K562 (cell line): ENCODE measurements around the gene IL1R1. TPM values are rescaled to one million over a fixed set of nuclear protein-coding genes. Genes with fewer than 3 reads are reported as not detected.

Source experiments
- ATAC-seq: fragments of 200-7000 bp; cut with Tn5 transposase; 3 replicates; pipeline ENCODE4 v1.9.1; 2020; ENCODE audit warnings: moderate library complexity
- BruUV-seq: library from RNA; stranded (reverse); fragments of 400-500 nt; replicated peaks from 2 replicates; lab custom pipeline; 2021; lab: Mats Ljungman, UMichigan
- CTCF ChIA-PET: fragments of 300-600 bp; formaldehyde crosslinking; extraction: SDS; loops from one replicate; lab custom pipeline; 2021; ENCODE audit warnings: low intra/inter-chr PET ratio; lab: Yijun Ruan, JAX
- POLR2A ChIA-PET: fragments of 300-600, 350-650 bp; sonication (Branson Sonifier 250); formaldehyde crosslinking; extraction: SDS; loops from one replicate; lab custom pipeline; 2021; ENCODE audit warnings: antibody characterized with exemption, inconsistent platforms; lab: Yijun Ruan, JAX
- DNase-seq, 4 experiments: peaks; one replicate each; pipeline versions ENCODE4 v3.0.0 to v3.0.0-alpha.2; 2011 to 2018; ENCODE audit warnings: low spot score in 3 of 4, mixed read lengths in 3 of 4; ENCODE audit errors: extremely low read depth in 1 of 4
- FAIRE-seq: peaks from 2 replicates; lab custom pipeline; 2011; peaks lifted over from hg19 to GRCh38; lab: Jason Lieb, UNC
- H2AFZ ChIP-seq: 2 replicates; pipeline ENCODE4 v1.6.0; 2011; ENCODE audit warnings: low read depth, low read length, control low read depth, inconsistent platforms
- H3K27ac ChIP-seq: fragments of 200-600 bp; 3 replicates; pipeline ENCODE4 v1.8.0; 2011; ENCODE audit warnings: low read depth, mild to moderate bottlenecking, control low read depth, inconsistent platforms, low read length, moderate library complexity, mixed read lengths; ENCODE audit errors: extremely low read depth
- H3K27me3 ChIP-seq, 2 experiments: fragments of 300-600 bp in 1 of 2; 2 replicates in 1 of 2; 3 replicates in 1 of 2; pipeline versions ENCODE4 v1.6.0 to v1.8.0; 2011; ENCODE audit warnings: inconsistent platforms in 2 of 2, low read length in 2 of 2, mild to moderate bottlenecking in 1 of 2, mixed read lengths in 1 of 2, moderate library complexity in 1 of 2; ENCODE audit not compliant: control insufficient read depth in 2 of 2, insufficient read depth in 2 of 2
- H3K36me3 ChIP-seq: fragments of 300-600 bp; 3 replicates; pipeline ENCODE4 v1.8.0; 2011; ENCODE audit warnings: mild to moderate bottlenecking, low read length, inconsistent platforms; ENCODE audit not compliant: control insufficient read depth, insufficient read depth
- H3K4me1 ChIP-seq, 2 experiments: fragments of 200-600 bp in 1 of 2; replicated peaks in 1 of 2; 2 replicates in 1 of 2; 3 replicates in 1 of 2; pipeline versions ENCODE4 v1.5.1 to v1.8.0; 2011; ENCODE audit warnings: inconsistent platforms in 2 of 2, low read length in 2 of 2, mild to moderate bottlenecking in 1 of 2, mixed read lengths in 1 of 2, moderate library complexity in 1 of 2; ENCODE audit not compliant: control insufficient read depth in 2 of 2, insufficient read depth in 2 of 2
- H3K4me2 ChIP-seq: 2 replicates; pipeline ENCODE4 v1.6.1; 2011; ENCODE audit warnings: low read length, control low read depth, inconsistent platforms, mixed read lengths; ENCODE audit not compliant: insufficient read depth
- H3K4me3 ChIP-seq: fragments of 200-600 bp; sonication (generic), shearing (Covaris generic); 2 replicates; pipeline ENCODE4 v1.5.1; 2016; ENCODE audit warnings: control low read depth, inconsistent platforms
- H3K79me2 ChIP-seq: fragments of 200-600 bp; 3 replicates; pipeline ENCODE4 v1.8.0; 2011; ENCODE audit warnings: low read length, inconsistent platforms; ENCODE audit not compliant: control insufficient read depth, insufficient read depth
- H3K9ac ChIP-seq, 2 experiments: 2 replicates each; pipeline versions ENCODE4 v1.6.0 to v1.6.1; 2011; ENCODE audit warnings: low read depth in 2 of 2, low read length in 2 of 2, control low read depth in 1 of 2, inconsistent platforms in 1 of 2, mild to moderate bottlenecking in 1 of 2, mixed read lengths in 1 of 2; ENCODE audit not compliant: insufficient read depth in 1 of 2
- H3K9me1 ChIP-seq: one replicate; pipeline ENCODE4 v1.6.0; 2011; ENCODE audit warnings: inconsistent platforms, mild to moderate bottlenecking, low read length, moderate library complexity; ENCODE audit not compliant: control insufficient read depth, insufficient read depth
- H3K9me3 ChIP-seq: replicated peaks from 2 replicates; pipeline ENCODE4 v1.5.1; 2011; ENCODE audit warnings: low read depth, low read length, inconsistent platforms; ENCODE audit not compliant: control insufficient read depth, insufficient read depth
- H4K20me1 ChIP-seq: replicated peaks from 2 replicates; pipeline ENCODE4 v1.6.1; 2011; ENCODE audit warnings: low read length, inconsistent platforms, mixed read lengths; ENCODE audit not compliant: control insufficient read depth, insufficient read depth
- EP300 ChIP-seq: IDR thresholded peaks from 2 replicates; pipeline ENCODE4 v1.6.1; 2012; ENCODE audit warnings: low read length, improper control_type of control experiment
- HSF4 ChIP-seq: fragments of 250-450 bp; sonication (Bioruptor Pico); IDR thresholded peaks from 2 replicates; pipeline ENCODE4 v2.1.2; 2022; ENCODE audit warnings: mild to moderate bottlenecking, moderate library complexity, borderline replicate concordance
- MXI1 ChIP-seq: IDR thresholded peaks from 2 replicates; pipeline ENCODE4 v1.6.1; 2011; ENCODE audit warnings: low read depth, mild to moderate bottlenecking, improper control_type of control experiment, low read length
- POLR3A ChIP-seq: IDR thresholded peaks from 2 replicates; pipeline ENCODE4 v1.6.1; 2011; ENCODE audit warnings: borderline replicate concordance, mild to moderate bottlenecking, moderate library complexity; ENCODE audit not compliant: insufficient read length, insufficient read depth; ENCODE audit errors: extremely low read depth
- SPI1 ChIP-seq: IDR thresholded peaks from 2 replicates; pipeline ENCODE4 v1.6.1; 2011; ENCODE audit warnings: low read depth, low read length, control low read depth, borderline replicate concordance
- TRIM28 ChIP-seq: fragments of 450-650 bp; IDR thresholded peaks from 2 replicates; pipeline ENCODE4 v1.6.1; 2017
- ZBTB9 ChIP-seq: fragments of 450-650 bp; formaldehyde crosslinking; IDR thresholded peaks from 2 replicates; pipeline ENCODE4 v1.4.0; 2020; ENCODE audit warnings: mild to moderate bottlenecking, moderate library complexity
- ZNF449 ChIP-seq: fragments of 250-450 bp; sonication (Bioruptor Pico); IDR thresholded peaks from 2 replicates; pipeline ENCODE4 v1.8.0; 2022; ENCODE audit warnings: moderate library complexity, mild to moderate bottlenecking, inconsistent platforms
- ZNF551 ChIP-seq: fragments of 250-450 bp; sonication (Bioruptor Pico); IDR thresholded peaks from 2 replicates; pipeline ENCODE4 v1.5.0; 2021; ENCODE audit warnings: mild to moderate bottlenecking, moderate library complexity
- WGBS: fragments of 100-300 bp; shearing (Covaris generic); methylation state at CpG from one replicate; pipeline ENCODE4 v1.1.6; 2016; ENCODE audit warnings: low coverage, mixed read lengths; ENCODE audit not compliant: insufficient coverage; ENCODE audit errors: missing lambda C conversion rate; 5-methylcytosine and 5-hydroxymethylcytosine counted together
- in situ Hi-C: fragments of 300-500 bp; cut with MboI; formaldehyde crosslinking; loops from 4 replicates; pipeline ENCODE4 v1.15.0; 2018; ENCODE audit warnings: inconsistent platforms, mixed read lengths
- intact Hi-C: fragments of 100-400 bp; cut with micrococcal nuclease; formaldehyde crosslinking; loops from 2 replicates; pipeline ENCODE4 v1.14.2; 2022
- polyA plus RNA-seq, 8 experiments: library from polyadenylated mRNA; depleted of rRNA in 4 of 8; stranded (reverse) in 5 of 8; unstranded in 3 of 8; fragments of >200 nt; fragmentation: Nextera tagmentation in 2 of 8; fragmentation: Illumina TruSeq in 1 of 8; extraction: Ambion mirVana in 2 of 8; extraction: Trizol in 1 of 8; gene quantifications; 2 replicates each; pipeline versions ENCODE4 v1.2.1 to v1.2.3, GENCODE V29; 2011 to 2014; ENCODE audit warnings: inconsistent platforms in 1 of 8, missing spikeins in 1 of 8
- total RNA-seq, 7 experiments: library from RNA; depleted of rRNA in 6 of 7; stranded (reverse); fragments of >200 nt in 6 of 7; fragmentation: Illumina TruSeq in 2 of 7; extraction: Trizol in 2 of 7; gene quantifications; 2 replicates each; pipeline versions ENCODE4 v1.2.1 to v1.2.3, GENCODE V29; 2011 to 2021; ENCODE audit warnings: low replicate concordance in 1 of 7

Gene IL1R1
- total and polyA plus RNA-seq, 9 of the 15 experiments (the other 6 are each of a cell fraction or from before 2014, with no cell fraction given) = 0.81 to 3.9 (median 1.6) TPM

GRCh38 chr2:102190430-102191107 is 48.0 kb downstream of the IL1R1 start:
- peaks cover 0 to 3% of the 10 kb centered on the region in 2 experiments; a peak in 1 of 5 replicates for H3K4me1 ChIP-seq
- H3K4me2 ChIP-seq = no peak overlapping the region
- H4K20me1 ChIP-seq = no peaks in the 10 kb centered on the region
- ChIA-PET CTCF (no interaction called here), POLR2A (no interaction called here)
- no TSS peak for BruUV-seq
- no peak overlapping the region for H3K4me3 ChIP-seq
- TF ChIP-seq SPI1 = no peak
- TF ChIP-seq TRIM28 = no peak
- no peak for TF ChIP-seq EP300
- TF ChIP-seq ZNF551 (CRISPR knock-in tag) = no peak
- TF ChIP-seq MXI1 = no peak
- TF ChIP-seq POLR3A = no peak
- TF ChIP-seq HSF4 (CRISPR knock-in tag) = no peak
- no peak for TF ChIP-seq ZBTB9
- no peak for TF ChIP-seq ZNF449
- ATAC-seq = no peak
- H3K9ac ChIP-seq = no peak overlapping the region
- H2AFZ ChIP-seq = no peak overlapping the region
- H3K27ac ChIP-seq = no peak overlapping the region
- no peaks in the 10 kb centered on the region for H3K9me3 ChIP-seq
- H3K36me3 ChIP-seq = no peaks in the 10 kb centered on the region
- FAIRE-seq = no peak
- H3K27me3 ChIP-seq = no peaks in the 10 kb centered on the region; a peak in 1 of 5 replicates
- H3K79me2 ChIP-seq = no peaks in the 10 kb centered on the region
- H3K9me1 ChIP-seq = no peaks in the 10 kb centered on the region
- no peak for DNase-seq
- WGBS = 32% methylated on average over 10 of the region's 10 CpGs
- in situ Hi-C loops (no loop called here), intact Hi-C loops (no loop called here)
